GM12878 (cell line): Measurements from ENCODE around the gene SCAI. TPM values are rescaled to one million over a fixed set of nuclear protein-coding genes. Genes with fewer than 3 reads are reported as not detected.

Experiments used
- polyA plus RNA-seq, 11 experiments: library from polyadenylated mRNA; depleted of rRNA in 4 of 11; unstranded in 6 of 11; stranded (reverse) in 5 of 11; fragments of >200 nt; fragmentation: Nextera tagmentation in 4 of 11; fragmentation: Illumina TruSeq in 1 of 11; extraction: Ambion mirVana in 4 of 11; extraction: Trizol in 1 of 11; gene quantifications; 1 replicate in 1 of 11; 2 replicates in 10 of 11; pipeline versions ENCODE4 v1.2.1 to v1.2.3, GENCODE V29; 2011 to 2016; ENCODE audit warnings: inconsistent platforms in 2 of 11, missing spikeins in 2 of 11, low read depth in 1 of 11
- total RNA-seq, 4 experiments: library from RNA; depleted of rRNA in 3 of 4; stranded (reverse); fragments of >200 nt in 3 of 4; fragmentation: Illumina TruSeq in 1 of 4; extraction: Trizol in 1 of 4; gene quantifications; 2 replicates each; pipeline versions ENCODE4 v1.2.1 to v1.2.3, GENCODE V29; 2013 to 2021

SCAI gene
- total and polyA plus RNA-seq, 10 of the 15 experiments (the other 5 are each of a cell fraction or from before 2014, with no cell fraction given): 0.52 to 8.8 (median 5.1) TPM

Other genes with a start within 250 kb of the SCAI start
- 8.5 and 9.8 TPM in 2 replicates for gene GOLGA1, start 202.4 kb downstream of the SCAI start, total RNA-seq (2014; rRNA removed)
- gene GOLGA1, start 202.4 kb downstream of the SCAI start, total RNA-seq (2014; rRNA removed; fragmentation: Illumina TruSeq; extraction: Trizol): 5.4 and 5.6 TPM in 2 replicates
- gene GOLGA1, start 202.4 kb downstream of the SCAI start, total RNA-seq (2021): 9.2 and 9.6 TPM in 2 replicates
- 14.1 and 18.8 TPM in 2 replicates for gene GOLGA1, start 202.4 kb downstream of the SCAI start, polyA plus RNA-seq (2011; rRNA removed)
- 7.8 and 8.8 TPM in 2 replicates for gene GOLGA1, start 202.4 kb downstream of the SCAI start, polyA plus RNA-seq (2014; fragmentation: Illumina TruSeq; extraction: Trizol)
- gene GOLGA1, start 202.4 kb downstream of the SCAI start, polyA plus RNA-seq (2014; fragmentation: Nextera tagmentation; extraction: Ambion mirVana): 1 to 10 TPM; 2.9 to 3.0 TPM
- 9.5 and 11.0 TPM in 2 replicates for gene GOLGA1, start 202.4 kb downstream of the SCAI start, polyA plus RNA-seq (2014; rRNA removed)
- 1 to 10 TPM; 7.8 to 8.4 TPM for gene GOLGA1, start 202.4 kb downstream of the SCAI start, polyA plus RNA-seq (2016; fragmentation: Nextera tagmentation; extraction: Ambion mirVana)
- 27.2 and 34.8 TPM in 2 replicates for gene PPP6C, start 46.3 kb upstream of the SCAI start, total RNA-seq (2014; rRNA removed)
- 35.1 and 35.3 TPM in 2 replicates for gene PPP6C, start 46.3 kb upstream of the SCAI start, total RNA-seq (2014; rRNA removed; fragmentation: Illumina TruSeq; extraction: Trizol)
- 41.2 and 43.4 TPM in 2 replicates for gene PPP6C, start 46.3 kb upstream of the SCAI start, total RNA-seq (2021)
- gene PPP6C, start 46.3 kb upstream of the SCAI start, polyA plus RNA-seq (2011; rRNA removed): 45.3 and 67.8 TPM in 2 replicates
- gene PPP6C, start 46.3 kb upstream of the SCAI start, polyA plus RNA-seq (2014; fragmentation: Illumina TruSeq; extraction: Trizol): 38.8 and 46.0 TPM in 2 replicates
- gene PPP6C, start 46.3 kb upstream of the SCAI start, polyA plus RNA-seq (2014; fragmentation: Nextera tagmentation; extraction: Ambion mirVana): 10 to 100 TPM; 26.8 to 33.8 TPM
- gene PPP6C, start 46.3 kb upstream of the SCAI start, polyA plus RNA-seq (2014; rRNA removed): 23.9 and 27.4 TPM in 2 replicates
- 10 to 100 TPM; 39.7 to 40.2 TPM for gene PPP6C, start 46.3 kb upstream of the SCAI start, polyA plus RNA-seq (2016; fragmentation: Nextera tagmentation; extraction: Ambion mirVana)
- 32.3 TPM in 2 replicates for gene RABEPK, start 57.0 kb upstream of the SCAI start, total RNA-seq (2014; rRNA removed)
- 28.1 and 29.1 TPM in 2 replicates for gene RABEPK, start 57.0 kb upstream of the SCAI start, total RNA-seq (2014; rRNA removed; fragmentation: Illumina TruSeq; extraction: Trizol)
- 26.9 and 27.7 TPM in 2 replicates for gene RABEPK, start 57.0 kb upstream of the SCAI start, total RNA-seq (2021)
- gene RABEPK, start 57.0 kb upstream of the SCAI start, polyA plus RNA-seq (2011; rRNA removed): 33.6 and 41.6 TPM in 2 replicates
- gene RABEPK, start 57.0 kb upstream of the SCAI start, polyA plus RNA-seq (2014; fragmentation: Illumina TruSeq; extraction: Trizol): 30.6 and 32.4 TPM in 2 replicates
- 10 to 100 TPM; 41.7 to 59.8 TPM for gene RABEPK, start 57.0 kb upstream of the SCAI start, polyA plus RNA-seq (2014; fragmentation: Nextera tagmentation; extraction: Ambion mirVana)
- 29.2 and 37.2 TPM in 2 replicates for gene RABEPK, start 57.0 kb upstream of the SCAI start, polyA plus RNA-seq (2014; rRNA removed)
- 10 to 100 TPM; 46.3 to 52.4 TPM for gene RABEPK, start 57.0 kb upstream of the SCAI start, polyA plus RNA-seq (2016; fragmentation: Nextera tagmentation; extraction: Ambion mirVana)
- 53.0 and 70.1 TPM in 2 replicates for gene HSPA5, start 97.8 kb upstream of the SCAI start, total RNA-seq (2014; rRNA removed)
- 45.7 and 46.5 TPM in 2 replicates for gene HSPA5, start 97.8 kb upstream of the SCAI start, total RNA-seq (2014; rRNA removed; fragmentation: Illumina TruSeq; extraction: Trizol)
- 162 and 182 TPM in 2 replicates for gene HSPA5, start 97.8 kb upstream of the SCAI start, total RNA-seq (2021)
- 67.2 and 86.2 TPM in 2 replicates for gene HSPA5, start 97.8 kb upstream of the SCAI start, polyA plus RNA-seq (2011; rRNA removed)
- gene HSPA5, start 97.8 kb upstream of the SCAI start, polyA plus RNA-seq (2014; fragmentation: Illumina TruSeq; extraction: Trizol): 202 and 218 TPM in 2 replicates
- 100 to 1,000 TPM in 1 of 2 experiments, 10 to 100 TPM in 1; 39.8 to 105 TPM for gene HSPA5, start 97.8 kb upstream of the SCAI start, polyA plus RNA-seq (2014; fragmentation: Nextera tagmentation; extraction: Ambion mirVana)
- 105 and 114 TPM in 2 replicates for gene HSPA5, start 97.8 kb upstream of the SCAI start, polyA plus RNA-seq (2014; rRNA removed)
- gene HSPA5, start 97.8 kb upstream of the SCAI start, polyA plus RNA-seq (2016; fragmentation: Nextera tagmentation; extraction: Ambion mirVana): 100 to 1,000 TPM; 495 to 517 TPM
- 30.4 and 31.2 TPM in 2 replicates for gene GAPVD1, start 118.3 kb upstream of the SCAI start, total RNA-seq (2014; rRNA removed)
- 27.6 and 31.6 TPM in 2 replicates for gene GAPVD1, start 118.3 kb upstream of the SCAI start, total RNA-seq (2014; rRNA removed; fragmentation: Illumina TruSeq; extraction: Trizol)
- gene GAPVD1, start 118.3 kb upstream of the SCAI start, total RNA-seq (2021): 29.6 and 30.1 TPM in 2 replicates
- 15.9 and 17.8 TPM in 2 replicates for gene GAPVD1, start 118.3 kb upstream of the SCAI start, polyA plus RNA-seq (2011; rRNA removed)
- gene GAPVD1, start 118.3 kb upstream of the SCAI start, polyA plus RNA-seq (2014; fragmentation: Illumina TruSeq; extraction: Trizol): 22.1 and 23.3 TPM in 2 replicates
- 1 to 10 TPM; 4.3 to 5.2 TPM for gene GAPVD1, start 118.3 kb upstream of the SCAI start, polyA plus RNA-seq (2014; fragmentation: Nextera tagmentation; extraction: Ambion mirVana)
- 16.1 and 17.4 TPM in 2 replicates for gene GAPVD1, start 118.3 kb upstream of the SCAI start, polyA plus RNA-seq (2014; rRNA removed)
- gene GAPVD1, start 118.3 kb upstream of the SCAI start, polyA plus RNA-seq (2016; fragmentation: Nextera tagmentation; extraction: Ambion mirVana): 10 to 100 TPM; 35.2 to 36.6 TPM